ENCODE results near the gene SLC5A11.

SLC5A11 gene

DNA sequence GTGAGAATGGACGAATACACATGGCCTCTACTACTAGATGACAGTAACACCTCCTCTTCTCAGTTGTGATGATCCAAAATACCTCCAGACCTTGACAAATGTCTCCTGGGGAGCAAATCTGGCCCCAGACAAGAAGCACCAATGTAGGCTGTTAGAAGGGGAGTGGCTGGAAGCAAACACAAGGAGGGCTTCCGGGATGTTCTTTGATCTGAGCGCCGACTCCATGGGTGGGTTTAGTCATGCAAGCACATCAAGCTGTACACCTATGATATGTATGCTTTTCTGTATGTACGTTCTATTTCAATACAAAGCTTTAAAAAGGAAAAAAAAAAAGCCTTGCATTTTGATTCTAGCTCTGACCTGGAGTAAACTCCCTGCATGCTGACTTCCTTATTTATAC, 108.0 kb downstream of the SLC5A11 start:
- H3K36me3 ChIP-seq = peaks cover 80% of the 10 kb centered on the region
- H3K27ac ChIP-seq = no peak overlapping the region
- H3K4me1 ChIP-seq (ENCODE audit: control insufficient read depth in 1 of 2, insufficient read depth in 1 of 2, low read depth in 1 of 2, low read length in 1 of 2) = no peaks in the 10 kb centered on the region
- TF ChIP-seq, protein P1, sequence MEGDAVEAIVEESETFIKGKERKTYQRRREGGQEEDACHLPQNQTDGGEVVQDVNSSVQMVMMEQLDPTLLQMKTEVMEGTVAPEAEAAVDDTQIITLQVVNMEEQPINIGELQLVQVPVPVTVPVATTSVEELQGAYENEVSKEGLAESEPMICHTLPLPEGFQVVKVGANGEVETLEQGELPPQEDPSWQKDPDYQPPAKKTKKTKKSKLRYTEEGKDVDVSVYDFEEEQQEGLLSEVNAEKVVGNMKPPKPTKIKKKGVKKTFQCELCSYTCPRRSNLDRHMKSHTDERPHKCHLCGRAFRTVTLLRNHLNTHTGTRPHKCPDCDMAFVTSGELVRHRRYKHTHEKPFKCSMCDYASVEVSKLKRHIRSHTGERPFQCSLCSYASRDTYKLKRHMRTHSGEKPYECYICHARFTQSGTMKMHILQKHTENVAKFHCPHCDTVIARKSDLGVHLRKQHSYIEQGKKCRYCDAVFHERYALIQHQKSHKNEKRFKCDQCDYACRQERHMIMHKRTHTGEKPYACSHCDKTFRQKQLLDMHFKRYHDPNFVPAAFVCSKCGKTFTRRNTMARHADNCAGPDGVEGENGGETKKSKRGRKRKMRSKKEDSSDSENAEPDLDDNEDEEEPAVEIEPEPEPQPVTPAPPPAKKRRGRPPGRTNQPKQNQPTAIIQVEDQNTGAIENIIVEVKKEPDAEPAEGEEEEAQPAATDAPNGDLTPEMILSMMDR (IDR thresholded peaks at IDR 0.05) = no peak
- H3K9me3 ChIP-seq = no peaks in the 10 kb centered on the region
- no peaks in the 10 kb centered on the region for H3K27me3 ChIP-seq
- no peak overlapping the region for H3K4me3 ChIP-seq (ENCODE audit: low read depth in 1 of 2, low read length in 1 of 2)

DNA sequence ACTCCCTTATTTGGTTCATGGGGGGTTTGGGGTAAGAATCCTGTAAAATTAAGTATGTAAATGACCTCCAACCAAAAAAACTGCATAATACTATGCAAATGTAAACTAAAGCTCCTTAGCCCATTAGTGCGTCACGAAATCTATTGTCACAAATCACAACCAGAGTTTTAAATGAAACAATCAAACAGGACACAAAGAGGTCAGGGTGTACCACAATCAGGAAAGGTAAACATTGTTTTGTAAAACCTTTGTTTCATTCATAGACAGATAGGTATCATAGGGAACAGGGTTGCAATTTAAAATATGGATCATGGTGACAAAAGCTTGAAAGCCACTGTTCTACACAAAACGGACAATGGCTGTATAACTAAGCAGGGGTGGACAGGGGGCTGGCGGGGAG, 108.4 kb downstream of the SLC5A11 start:
- TF ChIP-seq, protein P1 (IDR thresholded peaks at IDR 0.05) = no peak
- Histone ChIP-seq H3K4me1 (ENCODE audit: control insufficient read depth in 1 of 2, insufficient read depth in 1 of 2, low read depth in 1 of 2, low read length in 1 of 2) (no peaks in the 10 kb centered on the region), H3K36me3 (peaks cover 80% of the 10 kb centered on the region), H3K27me3 (no peaks in the 10 kb centered on the region), H3K4me3 (ENCODE audit: low read depth in 1 of 2, low read length in 1 of 2) (no peak overlapping the region), H3K9me3 (no peaks in the 10 kb centered on the region), H3K27ac (no peak overlapping the region)

DNA sequence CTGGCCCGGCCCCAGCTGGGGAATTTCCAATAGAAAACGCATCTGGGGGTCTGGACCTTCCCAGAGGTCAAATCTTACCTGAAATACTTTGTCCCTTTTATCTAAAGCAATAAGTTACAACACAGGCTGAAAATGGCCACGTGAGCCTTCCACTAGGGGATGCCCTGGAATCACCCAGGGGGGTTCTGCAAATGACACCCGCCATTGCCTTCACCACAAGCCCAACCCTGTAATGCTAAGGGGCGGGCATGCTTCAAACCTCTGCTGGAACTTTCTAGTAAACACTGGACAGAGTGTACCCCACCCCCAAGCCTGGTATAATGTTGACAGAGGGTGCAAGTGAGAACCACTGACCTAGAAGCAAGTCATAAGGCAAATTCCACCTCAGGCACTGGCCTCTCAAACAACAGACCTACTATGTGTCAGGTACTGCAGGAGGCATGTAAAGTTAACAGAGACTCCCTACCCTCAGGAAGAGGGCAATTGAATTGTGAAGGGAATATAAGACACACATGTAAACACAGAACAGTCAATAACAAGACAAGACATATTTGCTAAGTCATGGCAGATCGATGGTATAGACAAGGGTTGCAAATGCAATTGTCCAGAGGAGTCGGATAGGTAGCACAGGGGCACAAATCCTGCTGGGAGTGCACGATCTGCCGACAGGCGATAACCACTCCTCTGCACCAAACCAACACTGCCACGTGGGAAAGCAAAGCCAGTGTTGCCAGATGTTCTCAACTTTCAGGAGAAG, 110.4 kb downstream of the SLC5A11 start:
- TF ChIP-seq, protein P1 (IDR thresholded peaks at IDR 0.05) = no peak
- Histone ChIP-seq H3K4me3 (ENCODE audit: low read depth in 1 of 2, low read length in 1 of 2) (no peak overlapping the region), H3K27ac (no peak overlapping the region), H3K9me3 (no peaks in the 10 kb centered on the region), H3K27me3 (no peaks in the 10 kb centered on the region), H3K36me3 (peaks cover 91% of the 10 kb centered on the region), H3K4me1 (ENCODE audit: control insufficient read depth in 1 of 2, insufficient read depth in 1 of 2, low read depth in 1 of 2, low read length in 1 of 2) (no peaks in the 10 kb centered on the region)

DNA sequence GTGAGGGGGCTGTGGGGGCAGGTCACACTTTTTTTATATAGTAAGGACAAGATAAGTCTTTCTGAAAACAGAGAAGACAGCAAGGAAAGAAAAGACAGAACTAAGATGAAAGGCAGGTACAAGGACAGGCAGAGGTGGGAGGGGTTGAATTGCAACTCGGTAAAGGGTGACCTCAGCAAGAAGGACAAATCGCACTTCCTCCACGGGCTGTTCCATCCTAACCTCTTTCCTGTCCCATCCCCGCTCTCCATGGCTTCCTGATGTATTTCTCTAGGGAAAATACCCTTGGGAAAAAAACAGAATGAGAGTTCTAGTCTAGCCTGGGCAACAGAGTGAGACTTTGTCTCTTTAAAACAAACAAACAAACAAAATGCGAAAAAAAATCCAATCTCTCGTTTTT, 112.1 kb downstream of the SLC5A11 start:
- H3K36me3 ChIP-seq = peaks cover 81% of the 10 kb centered on the region
- TF ChIP-seq, protein P1 (IDR thresholded peaks at IDR 0.05) = no peak
- H3K27me3 ChIP-seq = no peaks in the 10 kb centered on the region
- H3K9me3 ChIP-seq = no peaks in the 10 kb centered on the region
- H3K4me3 ChIP-seq (ENCODE audit: low read depth in 1 of 2, low read length in 1 of 2) = no peak overlapping the region
- no peak overlapping the region for H3K27ac ChIP-seq
- no peaks in the 10 kb centered on the region for H3K4me1 ChIP-seq (ENCODE audit: control insufficient read depth in 1 of 2, insufficient read depth in 1 of 2, low read depth in 1 of 2, low read length in 1 of 2)
